Measurements from ENCODE around the gene NFIA. TPM values are rescaled to one million over a fixed set of nuclear protein-coding genes. Genes with fewer than 3 reads are reported as not detected.

Gene NFIA
- total and polyA plus RNA-seq, 2 donors (not counting 1 experiment from before 2014, with no cell fraction given) = 5.4 to 11.0 TPM

DNA sequence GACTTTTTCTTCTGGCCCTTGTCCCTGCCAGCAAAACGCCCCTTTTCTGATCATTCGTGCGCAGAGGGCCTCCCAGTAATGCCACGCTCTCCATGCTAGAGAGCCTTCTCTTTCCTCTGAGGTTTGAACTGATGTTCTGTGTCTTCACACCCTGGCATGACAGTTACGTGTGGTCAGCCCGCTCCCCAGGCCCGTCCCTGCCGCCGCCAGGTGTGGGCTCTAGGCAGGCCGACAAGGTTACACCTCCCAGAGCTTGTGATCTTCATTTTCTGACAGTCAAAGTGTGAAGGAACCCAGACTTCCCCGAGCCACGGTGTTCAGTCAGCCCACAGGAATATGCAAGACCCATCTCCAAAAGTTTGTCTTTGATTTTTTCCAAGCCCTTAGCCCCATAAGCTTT lies 377.0 kb downstream of the NFIA start:
- Histone ChIP-seq H3K9me3 (ENCODE audit: control insufficient read depth, insufficient read depth, low read depth, low read length) (no peaks in the 10 kb centered on the region), H2AFZ (ENCODE audit: low read length) (no peak overlapping the region), H3K27me3 (ENCODE audit: control insufficient read depth, insufficient read depth, low read length) (no peaks in the 10 kb centered on the region), H3K36me3 (ENCODE audit: control insufficient read depth, insufficient read depth, low read length) (no peaks in the 10 kb centered on the region), H3K4me2 (ENCODE audit: extremely low read depth, insufficient read depth, low read length) (no peak overlapping the region), H3K79me2 (ENCODE audit: control insufficient read depth, insufficient read depth, low read length) (no peaks in the 10 kb centered on the region), H4K20me1 (ENCODE audit: control insufficient read depth, extremely low read depth, insufficient read depth, low read length) (no peaks in the 10 kb centered on the region), H3K27ac (ENCODE audit: insufficient read depth, low read length) (no peak overlapping the region), H3K4me1 (ENCODE audit: control insufficient read depth, extremely low read depth, insufficient read depth, low read length) (no peaks in the 10 kb centered on the region), H3K9ac (ENCODE audit: insufficient read depth, low read length) (no peak overlapping the region), H3K4me3 (replicated peaks in 1 of 4; ENCODE audit: control extremely low read depth in 1 of 4, insufficient read depth in 1 of 4, low read depth in 3 of 4, low read length in 4 of 4) (no peak overlapping the region)
- DNase-seq (ENCODE audit: low read depth in 2 of 2) = no peak
- no peak for TF ChIP-seq EZH2 (IDR thresholded peaks at IDR 0.05; ENCODE audit: low read length, missing control alignments)
- TF ChIP-seq, protein P1, sequence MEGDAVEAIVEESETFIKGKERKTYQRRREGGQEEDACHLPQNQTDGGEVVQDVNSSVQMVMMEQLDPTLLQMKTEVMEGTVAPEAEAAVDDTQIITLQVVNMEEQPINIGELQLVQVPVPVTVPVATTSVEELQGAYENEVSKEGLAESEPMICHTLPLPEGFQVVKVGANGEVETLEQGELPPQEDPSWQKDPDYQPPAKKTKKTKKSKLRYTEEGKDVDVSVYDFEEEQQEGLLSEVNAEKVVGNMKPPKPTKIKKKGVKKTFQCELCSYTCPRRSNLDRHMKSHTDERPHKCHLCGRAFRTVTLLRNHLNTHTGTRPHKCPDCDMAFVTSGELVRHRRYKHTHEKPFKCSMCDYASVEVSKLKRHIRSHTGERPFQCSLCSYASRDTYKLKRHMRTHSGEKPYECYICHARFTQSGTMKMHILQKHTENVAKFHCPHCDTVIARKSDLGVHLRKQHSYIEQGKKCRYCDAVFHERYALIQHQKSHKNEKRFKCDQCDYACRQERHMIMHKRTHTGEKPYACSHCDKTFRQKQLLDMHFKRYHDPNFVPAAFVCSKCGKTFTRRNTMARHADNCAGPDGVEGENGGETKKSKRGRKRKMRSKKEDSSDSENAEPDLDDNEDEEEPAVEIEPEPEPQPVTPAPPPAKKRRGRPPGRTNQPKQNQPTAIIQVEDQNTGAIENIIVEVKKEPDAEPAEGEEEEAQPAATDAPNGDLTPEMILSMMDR (conservative IDR thresholded peaks at IDR 0.05 in 1 of 2, IDR thresholded peaks at IDR 0.05 in 1 of 2; ENCODE audit: low read depth in 1 of 2, low read length in 2 of 2) = no peak

DNA sequence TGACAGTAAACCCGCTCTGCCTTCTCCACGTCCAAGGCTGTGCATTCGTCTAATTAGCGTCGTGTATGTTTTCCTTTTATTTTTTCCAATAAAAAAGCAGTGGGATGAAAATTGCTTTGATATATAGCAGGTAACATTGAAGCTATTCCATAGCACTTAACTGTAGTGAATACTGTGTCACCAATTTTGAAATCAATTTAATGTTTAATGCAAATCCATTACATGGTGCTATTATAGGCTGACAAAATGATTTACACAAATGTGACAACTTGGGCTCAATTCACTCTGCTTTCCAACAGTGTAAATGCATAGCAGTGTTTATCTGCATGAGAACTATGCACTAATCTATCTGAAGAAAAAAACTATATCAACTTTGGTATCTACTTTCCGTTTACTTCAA lies 377.8 kb downstream of the NFIA start:
- no peak overlapping the region for H3K4me2 ChIP-seq (ENCODE audit: extremely low read depth, insufficient read depth, low read length)
- no peak overlapping the region for H3K9ac ChIP-seq (ENCODE audit: insufficient read depth, low read length)
- H3K4me3 ChIP-seq (replicated peaks in 1 of 4; ENCODE audit: control extremely low read depth in 1 of 4, insufficient read depth in 1 of 4, low read depth in 3 of 4, low read length in 4 of 4) = no peak overlapping the region
- H3K4me1 ChIP-seq (ENCODE audit: control insufficient read depth, extremely low read depth, insufficient read depth, low read length) = no peaks in the 10 kb centered on the region
- H3K9me3 ChIP-seq (ENCODE audit: control insufficient read depth, insufficient read depth, low read depth, low read length) = no peaks in the 10 kb centered on the region
- DNase-seq (ENCODE audit: low read depth in 2 of 2) = no peak
- TF ChIP-seq EZH2 (IDR thresholded peaks at IDR 0.05; ENCODE audit: low read length, missing control alignments) = no peak
- no peak overlapping the region for H2AFZ ChIP-seq (ENCODE audit: low read length)
- H3K36me3 ChIP-seq (ENCODE audit: control insufficient read depth, insufficient read depth, low read length) = no peaks in the 10 kb centered on the region
- no peaks in the 10 kb centered on the region for H3K79me2 ChIP-seq (ENCODE audit: control insufficient read depth, insufficient read depth, low read length)
- no peak overlapping the region for H3K27ac ChIP-seq (ENCODE audit: insufficient read depth, low read length)
- H4K20me1 ChIP-seq (ENCODE audit: control insufficient read depth, extremely low read depth, insufficient read depth, low read length) = no peaks in the 10 kb centered on the region
- H3K27me3 ChIP-seq (ENCODE audit: control insufficient read depth, insufficient read depth, low read length) = no peaks in the 10 kb centered on the region

DNA sequence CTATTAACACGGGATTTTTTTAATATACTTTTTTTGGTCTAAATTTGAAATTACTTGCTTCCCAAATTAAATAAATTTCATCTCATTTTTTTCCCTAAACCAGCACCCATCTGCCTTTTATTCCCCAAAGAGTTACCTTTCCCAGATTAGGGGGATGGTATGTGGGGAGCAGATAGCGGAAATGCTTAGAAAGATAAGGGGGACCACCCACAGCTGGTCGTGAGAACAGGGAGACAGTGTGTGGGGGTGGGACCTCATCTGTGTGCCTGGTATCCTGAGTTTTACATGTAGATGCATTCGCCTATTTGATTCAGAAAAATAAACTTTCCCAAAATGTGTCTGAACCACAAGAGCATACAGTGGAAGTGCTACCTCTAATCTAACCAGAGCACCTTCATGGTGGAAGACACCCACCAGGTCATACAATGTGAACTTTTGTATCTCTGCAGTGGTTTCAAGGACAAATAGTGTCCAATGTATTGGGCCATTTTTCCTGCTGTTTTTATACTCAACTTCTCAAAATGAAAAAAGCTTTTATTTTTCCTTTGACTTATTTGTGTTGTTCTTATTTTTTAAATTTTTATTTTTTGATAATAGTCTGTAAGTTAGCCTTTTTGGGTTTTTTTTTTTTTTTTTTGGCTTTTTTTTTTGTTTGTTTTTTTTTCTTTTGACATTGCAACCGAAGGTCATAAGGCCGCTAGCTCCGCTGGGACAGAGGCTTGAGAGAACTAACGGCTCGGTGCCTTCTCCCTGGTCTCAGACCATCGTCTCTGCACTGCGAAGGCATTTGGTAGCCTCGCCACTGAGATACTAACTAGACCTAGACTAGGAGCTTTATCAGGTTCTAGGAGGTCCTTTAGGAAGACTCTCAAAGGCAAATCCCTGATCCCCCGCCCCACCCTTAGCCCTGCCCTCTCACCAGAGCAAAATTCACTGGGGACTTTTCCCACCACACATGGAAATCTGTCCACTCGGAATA lies 379.3 kb downstream of the NFIA start:
- H3K9ac ChIP-seq (ENCODE audit: insufficient read depth, low read length) = no peak overlapping the region
- no peak overlapping the region for H3K4me3 ChIP-seq (replicated peaks in 1 of 4; ENCODE audit: control extremely low read depth in 1 of 4, insufficient read depth in 1 of 4, low read depth in 3 of 4, low read length in 4 of 4)
- no peak for DNase-seq (ENCODE audit: low read depth in 2 of 2)
- H3K4me2 ChIP-seq (ENCODE audit: extremely low read depth, insufficient read depth, low read length) = no peak overlapping the region
- no peaks in the 10 kb centered on the region for H4K20me1 ChIP-seq (ENCODE audit: control insufficient read depth, extremely low read depth, insufficient read depth, low read length)
- no peaks in the 10 kb centered on the region for H3K79me2 ChIP-seq (ENCODE audit: control insufficient read depth, insufficient read depth, low read length)
- no peaks in the 10 kb centered on the region for H3K36me3 ChIP-seq (ENCODE audit: control insufficient read depth, insufficient read depth, low read length)
- no peak overlapping the region for H2AFZ ChIP-seq (ENCODE audit: low read length)
- H3K27ac ChIP-seq (ENCODE audit: insufficient read depth, low read length) = no peak overlapping the region
- H3K27me3 ChIP-seq (ENCODE audit: control insufficient read depth, insufficient read depth, low read length) = no peaks in the 10 kb centered on the region
- no peaks in the 10 kb centered on the region for H3K9me3 ChIP-seq (ENCODE audit: control insufficient read depth, insufficient read depth, low read depth, low read length)
- TF ChIP-seq, protein P1 (conservative IDR thresholded peaks at IDR 0.05 in 1 of 2, IDR thresholded peaks at IDR 0.05 in 1 of 2; ENCODE audit: low read depth in 1 of 2, low read length in 2 of 2) = no peak
- no peak for TF ChIP-seq EZH2 (IDR thresholded peaks at IDR 0.05; ENCODE audit: low read length, missing control alignments)
- no peaks in the 10 kb centered on the region for H3K4me1 ChIP-seq (ENCODE audit: control insufficient read depth, extremely low read depth, insufficient read depth, low read length)

All from fibroblast of lung (primary cell).